HG02938 (cell line): ENCODE results near the gene PSMD13.
"Not testable (repeated sequence)": the region's sequence is repeated elsewhere in the genome, so short reads cannot be mapped to it uniquely, and the experiment has no call there.

Experiments used
- ATAC-seq: cut with Tn5 transposase; IDR thresholded peaks from one replicate; pipeline ENCODE4 v1.9.1; 2021; ENCODE audit warnings: mild to moderate bottlenecking, moderate library complexity; ENCODE audit not compliant: unreplicated experiment

The PSMD13 gene

GRCh38 chr11:285894-286220 lies 49.1 kb downstream of the PSMD13 start:
- no peak for ATAC-seq

GRCh38 chr11:286977-287820 lies 50.4 kb downstream of the PSMD13 start:
- not testable (repeated sequence) for ATAC-seq

GRCh38 chr11:287821-288477 lies 51.2 kb downstream of the PSMD13 start:
- ATAC-seq = no peak

- ATAC-seq = peak; percentile 39
Observed at GRCh38 chr11:288478-289397, 52.0 kb downstream of the PSMD13 start, which contains the start of gene PGGHG. TSS of gene PGGHG (plus strand) at chr11:289126. CDS start at chr11:289817, 691 bp downstream.

GRCh38 chr11:289398-289711 lies 52.6 kb downstream of the PSMD13 start:
- no peak for ATAC-seq

- no peak for ATAC-seq
Observed at GRCh38 chr11:289712-290620, 53.2 kb downstream of the PSMD13 start.

GRCh38 chr11:290621-291231 lies 54.0 kb downstream of the PSMD13 start:
- ATAC-seq = no peak

GRCh38 chr11:291281-292210 lies 54.8 kb downstream of the PSMD13 start:
- ATAC-seq = no peak

GRCh38 chr11:292211-293121 lies 55.7 kb downstream of the PSMD13 start:
- ATAC-seq = no peak

GRCh38 chr11:293271-293851 lies 56.6 kb downstream of the PSMD13 start:
- ATAC-seq = no peak

GRCh38 chr11:293852-294661 lies 57.3 kb downstream of the PSMD13 start:
- ATAC-seq = no peak

- ATAC-seq = no peak
Observed at GRCh38 chr11:294780-295179, 58.0 kb downstream of the PSMD13 start.

GRCh38 chr11:295351-296170 lies 58.8 kb downstream of the PSMD13 start:
- no peak for ATAC-seq

- no peak for ATAC-seq
Observed at GRCh38 chr11:296171-297050, 59.6 kb downstream of the PSMD13 start.

- ATAC-seq = no peak
Observed at GRCh38 chr11:297051-297585, 60.3 kb downstream of the PSMD13 start.
